COLO829 (cell line): ENCODE measurements around the gene CACNA1D.

Source experiments
- DNase-seq: peaks from one replicate; pipeline ENCODE4 v3.0.0; 2012; ENCODE audit warnings: low spot score

CACNA1D gene

DNA sequence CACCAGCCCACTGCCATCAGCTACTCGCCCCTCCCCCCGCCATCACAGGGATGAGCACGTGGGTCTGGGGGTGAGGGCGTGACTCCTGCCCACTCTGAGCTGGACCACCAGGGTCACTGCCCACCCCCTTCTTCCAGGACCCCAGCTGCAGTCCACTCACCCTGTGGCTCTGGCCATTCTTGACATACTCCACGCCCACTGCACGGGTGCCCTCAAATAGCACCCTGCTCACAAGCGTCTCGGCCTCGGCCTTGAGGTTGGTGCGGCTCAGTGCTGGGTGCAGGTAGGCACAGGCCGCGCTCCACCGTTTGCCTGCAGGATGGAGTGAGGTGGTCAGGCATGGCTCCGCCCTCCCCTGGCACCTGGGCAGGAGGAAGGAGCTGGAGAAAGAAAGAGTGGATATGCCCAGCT is 327.9 kb downstream of the CACNA1D start:
- no peak for DNase-seq

DNA sequence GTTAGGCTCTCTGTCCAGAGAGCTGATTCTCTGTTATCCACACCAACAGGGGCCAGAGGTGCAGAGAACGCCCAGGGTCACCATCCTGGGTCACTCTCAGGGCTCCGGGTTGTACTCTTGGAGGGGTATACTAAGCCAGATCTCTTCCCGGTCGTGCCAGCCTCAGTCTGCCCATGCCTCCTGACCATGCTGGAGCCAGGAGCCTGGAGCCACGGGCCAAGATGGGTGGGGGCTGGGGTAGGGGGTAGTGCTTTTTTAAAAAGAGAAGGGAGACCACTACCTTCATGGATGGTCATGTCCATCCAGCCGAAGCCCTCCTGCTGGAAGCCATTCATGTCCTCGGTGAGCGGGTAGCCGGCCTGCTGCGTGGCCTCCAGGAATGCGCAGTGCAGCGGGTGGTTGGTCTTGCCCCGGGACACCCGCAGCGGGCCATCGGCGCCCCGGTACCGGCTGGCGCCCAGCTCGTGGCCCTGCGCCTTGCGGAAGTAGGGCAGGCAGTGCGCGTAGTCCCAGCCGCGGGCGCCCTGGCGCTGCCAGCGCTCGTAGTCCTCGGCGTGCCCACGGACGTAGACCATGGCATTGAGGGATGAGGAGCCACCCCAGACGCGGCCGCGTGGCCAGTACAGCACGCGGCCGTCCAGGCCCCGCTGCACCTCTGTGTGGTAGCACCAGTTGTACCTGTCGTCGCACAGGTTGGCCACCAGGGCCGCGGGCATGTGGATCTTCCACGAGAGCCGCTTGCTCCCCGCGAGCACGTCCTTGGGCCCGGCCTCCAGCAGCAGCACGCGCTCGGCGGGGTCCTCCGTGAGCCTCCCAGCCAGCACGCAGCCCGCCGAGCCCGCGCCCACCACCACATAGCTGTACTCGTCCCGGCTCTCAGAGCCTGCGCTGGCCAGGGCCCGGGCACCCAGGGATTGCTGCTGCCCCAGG is 328.9 kb downstream of the CACNA1D start:
- no peak for DNase-seq

DNA sequence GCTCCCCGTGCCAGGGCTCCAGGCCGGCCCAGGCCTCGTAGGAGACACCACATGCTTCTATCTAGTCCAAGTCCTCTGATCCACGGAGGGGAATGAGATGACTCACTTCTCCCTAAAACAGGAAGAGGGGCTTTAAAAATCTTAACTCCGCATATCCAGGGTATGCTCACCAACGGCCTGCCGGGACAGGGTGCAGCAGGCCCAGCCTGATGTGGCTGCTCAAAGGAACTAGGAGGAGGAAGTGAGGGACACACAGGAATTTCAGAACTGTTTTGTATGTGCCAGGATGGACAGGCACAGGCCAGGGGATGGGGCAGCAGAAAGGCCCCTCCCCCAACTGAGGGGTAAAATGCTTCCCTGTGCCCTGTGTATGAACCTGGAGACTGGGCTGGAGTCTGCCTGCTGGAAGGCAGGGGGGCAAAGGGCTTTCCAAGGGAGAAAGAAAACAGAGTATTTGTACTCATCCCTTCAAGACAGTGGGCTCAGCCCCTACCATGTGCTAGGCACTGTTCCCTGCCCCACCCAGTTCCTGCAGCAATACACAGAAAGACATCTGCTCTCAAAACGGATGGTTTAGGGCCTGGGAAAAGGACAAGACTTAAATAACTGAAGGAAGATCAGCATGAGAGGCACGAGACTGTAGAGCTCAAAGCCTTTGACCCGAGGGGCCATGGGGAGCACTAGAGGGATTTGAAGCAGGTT is 329.7 kb downstream of the CACNA1D start:
- no peak for DNase-seq

DNA sequence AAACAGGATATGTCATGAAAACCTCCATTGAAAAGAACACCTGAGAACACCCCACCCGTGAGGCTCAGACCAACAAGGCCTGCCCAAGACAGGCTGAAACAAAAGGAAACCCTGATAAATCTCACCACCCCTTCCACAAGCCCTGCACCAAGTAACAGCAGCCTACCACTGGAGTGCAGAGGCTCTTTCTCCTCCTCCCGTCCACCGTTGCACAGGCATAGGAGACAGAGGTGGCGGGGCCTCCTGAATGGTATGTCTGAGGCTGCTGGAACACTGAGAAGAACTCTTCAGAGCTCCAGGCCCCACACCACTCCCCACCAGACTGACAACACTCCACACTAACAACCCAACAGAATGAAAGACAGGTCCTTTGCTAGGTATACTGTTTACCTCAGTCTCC is 330.4 kb downstream of the CACNA1D start:
- DNase-seq: no peak

DNA sequence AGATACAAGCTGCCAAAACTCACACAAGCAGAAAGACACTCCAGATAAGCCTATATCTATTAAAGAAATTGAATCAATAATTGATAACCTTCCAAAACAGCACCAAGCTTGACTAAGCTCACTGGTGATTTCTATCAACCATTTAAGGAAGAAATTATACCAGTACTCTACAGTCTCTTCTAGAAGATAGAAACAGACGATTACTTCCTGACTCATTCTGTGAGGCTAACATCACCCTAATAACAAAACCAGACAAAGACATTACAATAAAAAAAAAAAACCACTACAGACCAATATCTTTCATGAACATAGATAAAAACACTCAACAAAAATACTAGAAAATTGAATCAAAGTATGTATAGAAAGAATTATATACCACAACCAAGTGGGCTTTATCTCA is 331.6 kb downstream of the CACNA1D start:
- no peak for DNase-seq

DNA sequence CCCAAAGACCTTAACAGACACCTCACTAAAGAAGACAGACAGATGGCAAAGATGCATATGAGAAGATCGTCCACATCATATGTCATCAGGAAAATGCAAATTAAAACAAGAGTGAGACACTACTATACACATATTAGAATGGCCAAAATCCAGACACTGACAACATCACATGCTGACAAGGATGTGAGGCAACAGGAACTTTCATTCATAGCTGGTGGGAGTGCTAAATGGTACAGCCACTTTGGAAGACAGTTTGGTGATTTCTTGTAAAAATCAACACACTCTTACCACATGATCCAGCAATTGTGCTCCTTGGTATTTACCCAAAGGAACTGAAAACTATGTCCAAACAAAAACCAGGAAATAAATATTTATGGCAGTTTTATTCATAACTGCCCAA is 334.2 kb downstream of the CACNA1D start:
- no peak for DNase-seq

DNA sequence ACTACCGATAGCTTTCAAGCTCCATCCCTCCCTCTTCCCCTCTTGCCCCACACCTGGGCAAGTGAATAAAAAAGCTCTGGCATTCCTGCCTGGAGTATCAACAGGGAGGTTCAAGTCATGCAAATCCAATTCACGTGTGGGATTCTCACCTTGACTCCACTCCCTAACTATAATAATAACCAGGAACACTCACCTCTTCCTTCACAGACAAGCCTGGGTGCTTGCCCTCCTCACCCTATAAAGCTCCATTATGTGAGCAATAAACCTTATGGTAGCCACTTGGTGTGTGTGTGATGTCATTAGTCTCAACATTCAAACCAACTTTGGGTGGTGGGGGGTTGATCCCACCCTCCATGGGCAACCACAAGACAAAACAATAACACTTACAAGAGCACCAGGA is 335.2 kb downstream of the CACNA1D start:
- DNase-seq: no peak

DNA sequence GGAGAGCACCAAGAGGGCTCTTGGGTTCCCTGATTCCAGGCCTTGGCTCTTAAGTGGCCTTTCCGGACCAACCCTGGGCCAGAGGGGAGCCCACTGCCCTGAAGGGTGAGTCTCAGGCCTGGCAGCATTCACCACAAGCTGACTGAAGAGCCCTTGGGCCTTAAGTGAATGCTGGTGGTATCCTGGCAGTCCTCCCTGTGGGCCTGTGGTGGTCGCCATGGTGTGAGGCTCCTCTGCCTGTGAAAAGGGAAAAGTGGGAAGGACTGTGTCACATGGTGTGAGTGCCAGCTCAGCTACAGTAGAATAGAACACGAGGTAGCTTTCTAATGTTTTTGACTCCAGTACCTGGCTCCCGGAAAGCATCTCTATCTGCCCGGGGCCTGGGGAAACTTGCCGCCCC is 336.5 kb downstream of the CACNA1D start:
- DNase-seq: no peak

DNA sequence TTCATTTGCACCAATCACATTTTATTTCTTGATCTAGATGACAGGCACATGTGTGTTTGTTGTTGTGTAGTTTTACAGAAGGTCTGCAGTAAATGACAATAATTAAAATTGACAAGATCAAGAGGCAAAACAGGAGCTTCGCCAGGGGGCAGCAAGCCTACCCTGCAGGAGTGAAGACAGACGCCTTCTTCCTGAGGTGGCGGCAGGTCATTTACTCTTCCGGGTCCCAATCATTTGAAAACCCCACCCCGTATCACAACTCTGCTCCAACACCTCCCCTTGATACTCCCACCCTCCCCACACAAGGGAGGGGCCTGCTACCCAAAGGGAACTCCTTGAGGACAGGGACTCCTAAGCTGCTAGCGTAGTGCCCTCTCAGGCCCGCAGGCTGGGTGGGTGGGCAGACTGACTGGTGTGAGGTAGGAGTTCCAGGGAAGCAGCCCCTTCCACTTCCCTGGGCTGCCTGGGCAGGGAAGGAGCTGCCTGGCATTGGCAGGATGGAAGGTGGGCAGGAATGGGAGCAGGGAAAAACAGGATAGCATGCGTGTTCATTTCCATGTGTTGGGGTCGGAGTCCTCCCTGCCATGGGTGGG is 338.7 kb downstream of the CACNA1D start:
- no peak for DNase-seq

DNA sequence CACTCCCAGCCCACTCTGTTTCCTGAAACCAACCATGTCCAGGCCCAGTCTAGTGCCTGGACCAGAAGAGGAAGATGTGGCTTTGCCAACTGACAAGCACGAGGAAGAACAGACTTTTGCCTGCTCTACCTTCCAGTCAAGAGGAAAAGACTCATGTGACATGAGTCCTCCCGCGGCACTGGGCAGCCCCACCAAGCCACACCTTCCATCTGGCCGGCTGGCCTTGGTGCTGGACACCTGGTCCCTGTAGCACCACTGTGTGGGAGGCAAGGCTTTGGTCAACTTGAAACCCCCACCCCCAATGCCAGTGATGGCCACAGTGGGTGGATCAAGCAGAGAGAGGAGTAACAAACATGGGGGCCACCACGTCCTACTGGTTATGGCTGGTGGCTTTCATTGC is 339.3 kb downstream of the CACNA1D start:
- DNase-seq: no peak

DNA sequence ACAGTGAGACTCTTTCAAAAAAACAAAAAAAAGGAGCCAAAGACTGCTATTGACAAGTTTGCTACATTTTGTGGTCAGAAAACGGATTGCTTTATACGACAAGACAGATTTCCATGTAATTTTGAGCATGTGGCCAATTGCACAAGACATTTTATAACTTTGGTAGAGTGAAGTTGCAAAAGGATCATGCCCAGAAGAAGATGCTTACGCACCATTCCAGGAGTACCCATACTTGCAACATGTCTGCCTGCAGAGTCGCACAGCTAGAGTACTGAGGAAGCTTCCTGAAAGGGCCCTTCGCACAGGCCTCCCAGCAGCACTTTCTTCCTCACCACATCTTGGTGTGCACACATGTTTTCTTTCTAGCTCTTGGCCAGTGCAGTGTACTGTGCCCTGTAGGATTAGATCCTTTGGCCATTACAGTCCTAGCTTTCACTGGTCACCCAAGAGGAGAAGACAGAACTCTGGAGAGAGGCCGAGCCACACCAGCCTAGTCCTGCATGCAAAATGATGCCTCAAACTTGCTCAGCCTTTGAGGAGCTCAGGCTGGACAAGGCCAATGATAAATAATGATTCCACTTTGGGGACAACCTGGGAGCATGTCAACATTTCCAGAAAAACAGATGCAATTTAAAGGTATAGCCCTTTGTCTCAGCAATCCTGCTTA is 340.2 kb downstream of the CACNA1D start:
- no peak for DNase-seq

DNA sequence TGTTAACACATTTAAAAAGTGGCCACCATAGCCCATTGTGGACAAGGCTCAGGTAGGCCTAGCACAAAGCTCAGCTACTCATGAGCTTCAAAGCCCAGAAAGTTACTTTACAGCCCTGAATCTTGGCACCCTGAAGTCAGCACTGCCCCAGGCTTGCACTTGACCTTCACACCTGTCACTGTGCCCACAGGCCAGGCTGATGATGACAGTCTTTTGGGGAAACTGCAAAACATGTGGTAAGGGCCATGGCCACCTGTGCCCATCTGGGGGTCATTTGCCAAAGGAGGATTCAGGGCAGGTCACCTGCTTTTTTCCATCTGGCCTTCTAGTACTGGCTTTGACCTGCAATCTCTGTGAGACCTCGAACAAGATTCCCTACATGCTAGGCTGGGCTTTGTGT is 340.8 kb downstream of the CACNA1D start:
- DNase-seq: no peak

DNA sequence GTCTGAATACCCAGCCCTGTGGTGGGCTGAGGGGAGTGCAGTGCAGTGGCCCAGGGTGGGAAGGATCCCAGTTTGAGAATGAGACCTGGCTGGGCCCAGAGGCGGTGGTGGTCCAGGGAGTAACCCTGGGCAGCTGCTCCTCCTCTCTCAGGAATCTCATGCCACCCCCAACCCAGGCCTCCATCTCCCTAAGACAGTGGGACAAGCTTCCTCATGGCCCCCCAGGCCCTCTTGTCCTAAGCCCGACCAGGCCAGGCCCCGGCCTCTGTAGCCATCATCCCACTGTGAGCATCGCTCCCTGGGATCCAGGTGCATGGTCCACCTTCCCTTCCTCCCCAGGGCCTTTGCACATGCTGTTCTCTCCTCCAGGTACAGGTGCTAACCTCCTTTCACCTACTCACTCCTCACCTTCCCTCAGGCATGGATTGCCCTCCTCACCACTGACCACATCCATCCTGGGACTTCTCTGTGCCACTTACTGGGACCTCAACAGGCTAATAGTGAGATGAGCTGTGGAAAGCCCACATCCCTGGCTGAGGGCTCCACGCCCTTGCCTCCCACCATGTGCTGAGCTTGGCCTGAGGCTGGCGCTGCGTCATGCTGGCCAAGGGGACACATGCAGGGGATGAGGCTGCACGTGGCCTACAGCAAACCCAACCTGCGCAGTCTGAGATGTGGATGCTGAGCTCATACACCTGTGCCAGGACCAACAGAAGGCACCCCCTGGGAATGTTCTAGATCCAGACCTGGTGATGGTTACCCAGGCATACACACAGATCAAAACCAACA is 341.9 kb downstream of the CACNA1D start:
- DNase-seq: no peak

DNA sequence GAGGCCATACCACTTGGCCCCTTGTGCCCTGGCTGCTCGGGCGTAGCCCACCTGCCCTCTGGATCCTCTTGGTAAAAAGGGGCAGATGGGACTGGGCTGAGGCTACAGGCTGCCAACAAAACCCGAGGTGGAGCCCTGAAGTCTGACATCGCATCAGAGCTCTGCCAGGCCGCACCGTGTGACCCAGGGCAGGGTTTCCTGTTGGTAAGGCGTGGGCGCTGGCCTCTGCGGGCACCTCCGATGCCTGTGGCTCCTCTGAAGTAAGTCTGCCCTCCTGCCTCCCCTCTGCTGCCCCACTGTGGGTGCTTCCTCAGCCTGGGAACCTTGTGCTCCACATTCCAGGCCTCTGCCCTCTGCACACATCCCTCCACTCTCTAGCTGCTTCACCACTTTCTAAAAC is 342.9 kb downstream of the CACNA1D start:
- DNase-seq: no peak

DNA sequence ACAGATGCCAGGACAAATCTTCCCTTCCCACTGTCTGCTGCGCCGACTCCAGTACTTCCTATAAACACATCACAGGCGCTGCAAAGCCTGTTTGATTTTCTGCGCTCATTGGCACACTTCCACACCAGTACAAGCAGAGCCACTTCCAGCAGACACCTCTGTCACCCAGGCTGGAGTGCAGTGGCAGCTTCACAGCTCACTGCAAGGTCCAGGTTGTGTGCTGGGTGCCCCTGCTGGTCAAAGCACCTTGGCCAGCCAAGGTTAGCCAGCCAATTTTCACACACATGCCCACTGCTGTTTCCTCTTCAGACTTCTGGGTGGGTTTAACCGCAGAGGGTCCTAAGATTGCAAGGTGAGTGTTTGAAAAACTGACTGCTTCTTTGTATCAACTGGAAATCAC is 346.9 kb downstream of the CACNA1D start:
- no peak for DNase-seq

DNA sequence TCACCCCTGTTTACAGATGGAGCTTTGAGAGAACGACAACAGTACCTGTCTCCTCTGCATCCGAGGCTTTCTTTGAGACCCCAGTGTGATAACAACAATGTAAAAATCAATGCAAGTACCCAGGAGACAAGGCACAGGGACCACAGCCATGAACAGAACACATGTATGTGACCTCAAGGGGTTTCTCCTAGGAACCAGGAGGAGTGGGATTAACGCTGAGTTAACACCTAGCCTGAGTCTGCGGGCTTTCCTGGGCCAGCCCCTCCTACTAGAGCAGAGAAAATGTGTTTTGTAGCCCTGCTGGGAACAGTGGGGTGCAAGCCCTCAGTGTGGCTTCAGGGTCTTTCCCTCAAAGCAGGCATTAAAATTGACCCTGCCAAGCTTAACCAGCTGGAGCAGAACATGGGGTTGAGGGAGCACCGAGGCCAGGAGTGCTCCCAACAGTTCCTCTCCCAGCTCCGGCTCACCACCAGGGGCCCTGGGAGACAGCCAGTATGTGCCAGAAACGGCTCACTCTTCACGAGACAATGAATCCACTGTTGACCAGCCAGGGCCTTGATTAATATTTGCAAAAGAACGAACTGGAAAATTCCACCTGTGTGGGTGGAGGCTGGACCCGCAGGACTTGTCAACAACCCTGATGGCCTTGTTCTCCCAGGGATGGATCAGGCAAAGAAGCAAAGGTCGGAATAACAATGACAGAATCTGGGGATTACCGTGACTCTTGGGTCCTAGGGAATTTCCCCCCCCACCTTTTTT is 348.2 kb downstream of the CACNA1D start:
- DNase-seq: peak; percentile 91

DNA sequence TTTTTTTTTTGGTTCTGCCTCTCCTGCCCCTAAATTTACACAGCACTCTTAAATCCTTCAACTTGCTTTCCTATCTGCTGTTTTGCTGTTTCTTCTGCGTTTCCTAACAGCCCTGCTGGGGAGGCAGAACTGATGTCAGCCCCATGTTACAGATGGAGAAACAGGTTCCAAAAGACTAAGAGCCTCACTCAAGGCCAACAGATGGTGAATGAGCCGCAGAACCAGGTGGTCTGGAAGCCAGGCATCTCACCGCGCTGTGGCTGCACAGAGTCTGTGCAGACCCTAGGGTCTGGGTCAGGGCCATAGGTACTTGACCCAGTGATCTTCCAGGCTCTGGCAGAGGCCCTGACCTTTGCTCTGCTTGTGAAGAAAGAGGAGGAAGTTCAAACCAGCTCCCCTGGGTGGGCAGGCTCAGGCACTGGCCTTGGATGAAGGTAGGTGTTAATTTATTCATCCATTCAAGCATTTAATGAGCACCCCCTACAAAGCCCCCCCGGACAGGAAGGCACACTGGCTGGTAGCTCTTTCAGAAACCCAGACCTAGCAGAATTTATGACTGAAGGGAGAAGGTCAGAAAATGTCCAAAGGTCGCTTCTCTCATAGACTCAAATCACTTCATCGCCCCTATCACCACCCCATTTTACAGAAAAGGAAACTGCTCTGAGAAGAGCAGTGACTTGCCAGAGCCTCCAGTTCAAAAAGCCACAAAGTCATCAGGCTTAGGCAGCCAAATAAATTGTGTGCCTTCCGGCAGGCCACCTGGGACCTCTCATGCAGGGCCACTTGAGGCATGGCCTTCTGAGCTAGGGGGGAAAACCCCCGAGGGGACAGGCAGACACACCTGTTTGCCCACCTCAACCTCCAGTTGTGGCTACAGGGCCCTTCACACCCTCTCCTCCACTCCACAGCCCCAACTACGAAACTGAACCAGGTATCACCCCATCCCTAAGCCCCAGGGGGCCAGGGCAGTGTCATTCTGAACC is 349.1 kb downstream of the CACNA1D start:
- DNase-seq: no peak

DNA sequence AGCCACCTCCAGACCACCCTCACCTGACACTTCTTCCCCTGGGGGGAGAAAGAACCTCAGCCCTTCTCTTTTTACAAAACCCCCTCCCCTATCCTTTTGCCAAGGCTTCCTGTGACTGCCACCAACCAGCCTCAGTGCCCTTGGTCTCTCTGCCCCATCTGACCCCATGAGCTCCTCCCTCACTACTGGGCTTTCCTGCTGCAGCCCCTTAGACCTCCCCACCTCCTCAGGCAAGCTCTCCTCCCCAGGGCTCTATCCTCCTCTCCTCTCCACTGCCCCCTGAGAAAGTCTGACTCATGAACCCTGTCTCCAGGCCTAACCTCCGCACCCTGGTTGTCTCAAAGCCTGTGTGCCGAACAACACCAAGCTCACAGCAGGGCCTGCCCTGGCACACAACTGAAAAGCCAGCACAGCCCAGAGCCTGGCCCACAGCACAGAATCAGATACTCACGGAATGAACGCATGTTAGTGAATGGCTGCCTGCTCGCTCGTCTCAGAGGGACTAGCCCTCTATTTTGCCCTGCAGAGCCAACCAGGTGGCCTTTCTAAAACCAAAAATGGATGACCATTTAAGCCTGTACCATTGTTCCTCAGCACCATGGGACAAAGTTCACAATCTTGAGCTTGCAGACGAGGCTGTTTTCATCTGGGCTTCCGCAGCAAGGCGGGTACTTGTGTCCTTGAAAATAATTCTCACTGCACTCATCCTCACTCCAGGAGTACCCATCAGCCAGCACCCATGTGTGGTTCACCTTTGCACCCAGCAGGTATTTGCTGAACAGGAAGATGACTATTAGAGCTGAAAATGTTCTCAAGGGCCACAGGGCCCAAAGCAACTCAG is 350.1 kb downstream of the CACNA1D start:
- no peak for DNase-seq
